H1 (cell line): Measurements from ENCODE around the gene SLC25A31. TPM values are rescaled to one million over a fixed set of nuclear protein-coding genes. Genes with fewer than 3 reads are reported as not detected.

Experiments used
- ASH2L ChIP-seq: fragments of 200-600, 300-600 bp; sonication (generic); IDR thresholded peaks from one replicate; pipeline ENCODE4 v1.7.1; 2017; ENCODE audit warnings: low read length
- GABPA ChIP-seq: IDR thresholded peaks from 2 replicates; pipeline ENCODE4 v1.6.1; 2011; ENCODE audit warnings: mild to moderate bottlenecking, low read length, moderate library complexity, borderline replicate concordance; ENCODE audit not compliant: insufficient read depth
- KDM4A ChIP-seq: IDR thresholded peaks from one replicate; pipeline ENCODE4 v1.7.1; 2012; ENCODE audit warnings: low read depth, mild to moderate bottlenecking, moderate library complexity, low read length, inconsistent platforms; ENCODE audit not compliant: severe bottlenecking
- RFX5 ChIP-seq: IDR thresholded peaks from 2 replicates; pipeline ENCODE4 v1.6.1; 2011; ENCODE audit warnings: low read depth, low read length, improper control_type of control experiment, borderline replicate concordance
- SP2 ChIP-seq: IDR thresholded peaks from 2 replicates; pipeline ENCODE4 v1.6.1; 2012; ENCODE audit warnings: mild to moderate bottlenecking, low read length, inconsistent platforms
- SRF ChIP-seq: IDR thresholded peaks from 2 replicates; pipeline ENCODE4 v1.6.1; 2011; ENCODE audit warnings: mild to moderate bottlenecking, low read depth, low read length, moderate library complexity
- polyA plus RNA-seq, 7 experiments: library from polyadenylated mRNA; depleted of rRNA in 3 of 7; stranded (reverse) in 5 of 7; unstranded in 2 of 7; fragments of >200 nt in 5 of 7; fragments of 200-250 nt in 2 of 7; gene quantifications; 1 replicate in 5 of 7; 2 replicates in 1 of 7; 4 replicates in 1 of 7; pipeline versions ENCODE4 v1.2.1 to v1.2.3, GENCODE V29; 2011 to 2013; ENCODE audit warnings: missing spikeins in 2 of 7, mixed read lengths in 2 of 7
- total RNA-seq: library from RNA; stranded (reverse); fragmentation: NEBNext Ultra II Directional; extraction: Animal tissue kit (Norgen Biotek cat#: 25700); gene quantifications from 2 replicates; pipeline ENCODE4 v1.2.1, GENCODE V29; 2021

SLC25A31 gene
- total and polyA plus RNA-seq, 2 of the 8 experiments (the other 6 are each of a cell fraction or from before 2014, with no cell fraction given), result not detected

GRCh38 chr4:127775843-127776242 lies 45.6 kb downstream of the SLC25A31 start (continued):
- no peak for TF ChIP-seq KDM4A
- no peak for TF ChIP-seq ASH2L
- TF ChIP-seq SP2, result no peak
- TF ChIP-seq RFX5, result no peak
- TF ChIP-seq GABPA, result no peak
- TF ChIP-seq SRF, result no peak
